HepG2 (cell line): ENCODE results near the gene C20orf141. TPM values are rescaled to one million over a fixed set of nuclear protein-coding genes. Genes with fewer than 3 reads are reported as not detected.

ENCODE experiments used
- ATAC-seq: fragments of 200-7000 bp; cut with Tn5 transposase; 3 replicates; pipeline ENCODE4 v1.9.1; 2020; ENCODE audit warnings: mild to moderate bottlenecking, moderate library complexity
- BruUV-seq: library from RNA; stranded (reverse); fragments of 400-500 nt; replicated peaks from 2 replicates; lab custom pipeline; 2021; lab: Mats Ljungman, UMichigan
- CTCF ChIA-PET: fragments of 300-600 bp; formaldehyde crosslinking; extraction: SDS; loops from one replicate; lab custom pipeline; 2021; ENCODE audit warnings: low total read pairs, inconsistent platforms, low intra/inter-chr PET ratio; lab: Yijun Ruan, JAX
- POLR2A ChIA-PET: fragments of 350-600 bp; sonication (Branson Sonifier 250); formaldehyde crosslinking; loops from one replicate; lab custom pipeline; 2020; ENCODE audit warnings: antibody characterized with exemption, inconsistent platforms; lab: Yijun Ruan, JAX
- DNase-seq: peaks from one replicate; pipeline ENCODE4 v3.0.0-alpha.2; 2015; ENCODE audit warnings: low spot score
- FAIRE-seq: peaks from 3 replicates; lab custom pipeline; 2011; peaks lifted over from hg19 to GRCh38; lab: Jason Lieb, UNC
- H2AFZ ChIP-seq: one replicate; pipeline ENCODE4 v1.6.1; 2011; ENCODE audit warnings: low read length, inconsistent platforms
- H3K27ac ChIP-seq: fragments of 300-600 bp; 3 replicates; pipeline ENCODE4 v1.8.0; 2011; ENCODE audit warnings: mixed run types, mild to moderate bottlenecking, mixed read lengths, low read length, inconsistent platforms; ENCODE audit not compliant: insufficient read depth; ENCODE audit errors: extremely low read length
- H3K27me3 ChIP-seq, 2 experiments: fragments of 200-600 bp in 1 of 2; 2 replicates in 1 of 2; 3 replicates in 1 of 2; pipeline versions ENCODE4 v1.6.0 to v1.8.0; 2011; ENCODE audit warnings: low read length in 2 of 2, mild to moderate bottlenecking in 2 of 2, moderate library complexity in 2 of 2, inconsistent platforms in 1 of 2; ENCODE audit not compliant: insufficient read depth in 2 of 2, control insufficient read depth in 1 of 2
- H3K36me3 ChIP-seq, 2 experiments: fragments of 200-600 bp in 1 of 2; replicated peaks in 1 of 2; 2 replicates in 1 of 2; 3 replicates in 1 of 2; pipeline versions ENCODE4 v1.5.1 to v1.8.0; 2011; ENCODE audit warnings: low read length in 2 of 2, inconsistent platforms in 1 of 2; ENCODE audit not compliant: insufficient read depth in 2 of 2, control insufficient read depth in 1 of 2
- H3K4me1 ChIP-seq: 2 replicates; pipeline ENCODE4 v1.5.1; 2012; ENCODE audit warnings: low read length, inconsistent platforms; ENCODE audit not compliant: insufficient read depth
- H3K4me2 ChIP-seq: 2 replicates; pipeline ENCODE4 v1.6.0; 2011; ENCODE audit warnings: low read depth, low read length, inconsistent platforms
- H3K4me3 ChIP-seq, 3 experiments: fragments of 200-600 bp in 1 of 3; sonication (generic), shearing (Covaris generic) in 1 of 3; replicated peaks in 1 of 3; 2 replicates each; pipeline ENCODE4 v1.5.1; 2011 to 2016; ENCODE audit warnings: low read length in 3 of 3, inconsistent platforms in 2 of 3, low read depth in 2 of 3, mild to moderate bottlenecking in 2 of 3, control low read depth in 1 of 3, mixed read lengths in 1 of 3; ENCODE audit not compliant: insufficient read depth in 1 of 3
- H3K79me2 ChIP-seq: one replicate; pipeline ENCODE4 v1.6.1; 2011; ENCODE audit warnings: low read length, inconsistent platforms; ENCODE audit not compliant: insufficient read depth
- H3K9ac ChIP-seq: 2 replicates; pipeline ENCODE4 v1.6.0; 2011; ENCODE audit warnings: mild to moderate bottlenecking, low read depth, low read length, inconsistent platforms; ENCODE audit not compliant: insufficient read depth
- H3K9me3 ChIP-seq: 2 replicates; pipeline ENCODE4 v1.5.1; 2012; ENCODE audit warnings: mild to moderate bottlenecking, low read length
- H4K20me1 ChIP-seq: 2 replicates; pipeline ENCODE4 v1.6.0; 2011; ENCODE audit warnings: inconsistent platforms, mild to moderate bottlenecking, low read length, moderate library complexity; ENCODE audit not compliant: insufficient read depth
- CHD4 ChIP-seq: fragments of 200-600 bp; sonication (generic); IDR thresholded peaks from 2 replicates; pipeline ENCODE4 v1.7.0; 2017; ENCODE audit warnings: mild to moderate bottlenecking, low read length, borderline replicate concordance
- HIVEP1 ChIP-seq: sonication (generic); formaldehyde crosslinking; IDR thresholded peaks from 2 replicates; pipeline ENCODE4 v1.4.0; 2020; ENCODE audit warnings: mild to moderate bottlenecking, missing genetic modification reagents
- HNRNPLL ChIP-seq: fragments of 200-400 bp; formaldehyde crosslinking; IDR thresholded peaks from 2 replicates; pipeline ENCODE4 v1.6.1; 2017; ENCODE audit warnings: mild to moderate bottlenecking, low read depth, low read length; ENCODE audit not compliant: poor library complexity, severe bottlenecking
- KLF9 ChIP-seq: IDR thresholded peaks from 2 replicates; pipeline ENCODE4 v1.6.1; 2016; ENCODE audit warnings: low read depth
- RFXANK ChIP-seq: IDR thresholded peaks from 2 replicates; pipeline ENCODE4 v1.6.1; 2016
- THYN1 ChIP-seq: sonication (generic); formaldehyde crosslinking; IDR thresholded peaks from 2 replicates; pipeline ENCODE4 v1.8.1; 2023; ENCODE audit warnings: low read depth, mild to moderate bottlenecking, moderate library complexity, missing genetic modification reagents, borderline replicate concordance
- ZNF672 ChIP-seq: sonication (generic); formaldehyde crosslinking; IDR thresholded peaks from 2 replicates; pipeline ENCODE4 v1.8.1; 2022; ENCODE audit warnings: missing genetic modification reagents
- ZZZ3 ChIP-seq: sonication (generic); formaldehyde crosslinking; IDR thresholded peaks from 2 replicates; pipeline ENCODE4 v1.4.0; 2020; ENCODE audit warnings: missing genetic modification reagents, mild to moderate bottlenecking, borderline replicate concordance
- WGBS: methylation state at CpG from one replicate; pipeline ENCODE4 v1.1.6; 2017; ENCODE audit warnings: low lambda C conversion rate; 5-methylcytosine and 5-hydroxymethylcytosine counted together
- in situ Hi-C: cut with HindIII; loops from 2 replicates; pipeline ENCODE4 v1.10.0; 2017; ENCODE audit warnings: low pct_unique_long_range_greater_than_20kb; ENCODE audit not compliant: extremely low pct_ligation_motif_present
- intact Hi-C: fragments of 100-400 bp; cut with micrococcal nuclease; formaldehyde crosslinking; loops from one replicate; pipeline ENCODE4 v1.10.0; 2022; ENCODE audit not compliant: unreplicated experiment
- polyA plus RNA-seq, 8 experiments: library from polyadenylated mRNA; depleted of rRNA in 3 of 8; stranded (reverse) in 7 of 8; unstranded in 1 of 8; fragments of >200 nt; fragmentation: Illumina TruSeq in 4 of 8; extraction: Trizol in 4 of 8; gene quantifications; 2 replicates each; pipeline versions ENCODE4 v1.2.1 to v1.2.3, GENCODE V29; 2011 to 2016; ENCODE audit warnings: low read depth in 4 of 8, missing spikeins in 1 of 8, mixed read lengths in 1 of 8; ENCODE audit not compliant: insufficient read depth in 1 of 8
- total RNA-seq, 5 experiments: library from RNA; depleted of rRNA; stranded (reverse); fragments of >200 nt; fragmentation: Illumina TruSeq; extraction: Trizol; gene quantifications; 2 replicates each; pipeline ENCODE4 v1.2.3, GENCODE V29; 2016; ENCODE audit warnings: low read depth in 1 of 5
- TF ChIP-seq, protein P1 (sequence below): sonication (generic); formaldehyde crosslinking; IDR thresholded peaks from 2 replicates; pipeline ENCODE4 v1.8.1; 2022; ENCODE audit warnings: mild to moderate bottlenecking, missing genetic modification reagents

The C20orf141 gene
- total and polyA plus RNA-seq, 2 of the 13 experiments (the other 11 are each of a cell fraction or from before 2014, with no cell fraction given) = not detected

DNA sequence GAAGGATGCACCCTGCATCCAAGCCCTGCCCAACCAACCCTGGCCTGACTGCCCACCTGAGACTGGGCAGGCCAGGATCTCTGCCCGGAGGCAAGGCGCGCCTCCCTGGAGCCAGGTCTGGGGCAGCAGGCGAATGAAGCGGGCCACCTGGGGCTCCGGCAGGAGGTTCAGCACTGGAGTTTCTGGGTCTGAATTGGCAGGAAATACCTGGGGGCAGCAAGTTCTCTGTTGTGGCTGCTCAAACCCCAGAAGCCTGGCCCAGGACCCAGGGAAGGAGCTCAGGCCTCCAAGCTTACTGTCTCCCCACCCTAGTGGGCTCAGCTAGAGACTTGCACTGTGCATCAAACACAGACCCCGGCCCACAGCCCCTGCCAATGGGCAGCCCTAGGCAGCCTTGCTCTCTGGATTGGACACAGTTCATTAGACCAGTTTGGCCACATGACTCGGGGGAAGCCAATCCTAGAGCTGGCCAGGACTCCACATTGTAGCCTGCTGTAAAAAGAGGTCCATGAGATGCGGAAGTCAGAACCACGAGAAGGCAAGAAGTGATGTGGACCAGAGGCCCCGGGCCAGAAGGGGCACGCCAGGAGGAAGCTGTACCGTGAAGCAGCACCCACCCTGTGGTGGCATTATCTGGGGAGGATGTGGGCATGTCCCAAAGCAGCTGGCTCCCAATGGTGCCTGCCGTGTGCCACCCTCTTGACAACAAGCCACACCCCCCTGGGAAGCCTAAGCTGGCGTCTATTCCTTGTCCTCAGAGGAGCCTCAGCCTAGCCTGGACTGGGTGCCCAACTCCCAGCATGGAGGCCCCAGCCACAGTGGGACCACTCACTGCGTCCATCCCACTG lies 17.4 kb upstream of the C20orf141 start:
- intact Hi-C loops = no loop called here
- H4K20me1 ChIP-seq = no peaks in the 10 kb centered on the region
- ATAC-seq (no peak), FAIRE-seq (no peak), DNase-seq (no peak)
- no peak overlapping the region for H3K27ac ChIP-seq
- H3K79me2 ChIP-seq = no peaks in the 10 kb centered on the region
- ChIA-PET POLR2A (no interaction called here), CTCF (no interaction called here)
- H3K4me3 ChIP-seq = no peak overlapping the region
- no peaks in the 10 kb centered on the region for H3K36me3 ChIP-seq
- in situ Hi-C loops = no loop called here
- H3K4me1 ChIP-seq = peaks cover 10% of the 10 kb centered on the region
- H3K9ac ChIP-seq = no peak overlapping the region
- TF ChIP-seq HIVEP1 (CRISPR knock-in tag) (no peak), HNRNPLL (no peak), ZZZ3 (CRISPR knock-in tag) (no peak), KLF9 (CRISPR knock-in tag) (no peak), ZNF672 (CRISPR knock-in tag) (no peak), RFXANK (CRISPR knock-in tag) (no peak), CHD4 (no peak), THYN1 (CRISPR knock-in tag) (no peak)
- TF ChIP-seq, protein P1, sequence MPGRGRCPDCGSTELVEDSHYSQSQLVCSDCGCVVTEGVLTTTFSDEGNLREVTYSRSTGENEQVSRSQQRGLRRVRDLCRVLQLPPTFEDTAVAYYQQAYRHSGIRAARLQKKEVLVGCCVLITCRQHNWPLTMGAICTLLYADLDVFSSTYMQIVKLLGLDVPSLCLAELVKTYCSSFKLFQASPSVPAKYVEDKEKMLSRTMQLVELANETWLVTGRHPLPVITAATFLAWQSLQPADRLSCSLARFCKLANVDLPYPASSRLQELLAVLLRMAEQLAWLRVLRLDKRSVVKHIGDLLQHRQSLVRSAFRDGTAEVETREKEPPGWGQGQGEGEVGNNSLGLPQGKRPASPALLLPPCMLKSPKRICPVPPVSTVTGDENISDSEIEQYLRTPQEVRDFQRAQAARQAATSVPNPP (CRISPR knock-in tag) = no peak
- BruUV-seq = no TSS peak
- H3K9me3 ChIP-seq = no peaks in the 10 kb centered on the region
- H2AFZ ChIP-seq = no peak overlapping the region
- H3K27me3 ChIP-seq = peaks cover 25 to 90% of the 10 kb centered on the region in 2 experiments
- WGBS = 40% methylated on average over 16 of the region's 16 CpGs
- H3K4me2 ChIP-seq = no peak overlapping the region
